ENCODE results near the gene DCAKD. TPM values are rescaled to one million over a fixed set of nuclear protein-coding genes. Genes with fewer than 3 reads are reported as not detected.
A peak's percentile ranks its signal among the peaks of the same experiment; 100 is the strongest.

DCAKD gene
- total and polyA plus RNA-seq, 8 donors = 20.5 to 50.8 (median 44.9) TPM

DNA sequence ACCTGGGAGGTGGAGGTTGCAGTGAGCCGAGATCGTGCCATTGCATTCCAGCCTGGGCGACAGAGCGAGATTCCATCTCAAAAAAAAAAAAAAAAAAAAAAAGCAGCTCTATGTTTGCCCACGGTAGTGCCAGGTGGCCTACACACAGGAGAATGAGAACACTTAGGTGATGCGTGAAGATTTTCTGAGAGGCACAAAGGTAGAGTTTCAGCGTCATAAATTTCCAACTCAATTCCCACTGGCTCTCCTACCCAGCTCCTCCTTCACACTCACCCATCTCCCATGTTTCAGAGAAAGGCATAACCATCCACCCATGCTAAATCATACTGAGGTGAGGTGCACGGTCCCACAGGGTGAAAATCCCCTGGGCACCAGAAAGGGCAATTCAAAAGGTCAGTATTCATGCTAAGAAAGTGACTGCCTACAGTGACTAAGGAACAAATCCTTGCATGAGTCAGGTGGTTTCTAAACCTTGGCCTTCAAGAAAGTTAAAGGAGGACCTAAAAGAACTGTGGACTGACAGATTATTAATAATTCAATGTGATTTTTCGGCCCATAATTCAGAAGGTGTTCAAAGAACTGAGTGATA, 4.8 kb downstream of the DCAKD start:
- DNase-seq = no peak
- no peak for ATAC-seq
- Histone ChIP-seq H3K9me3 (no peaks in the 10 kb centered on the region), H3K27ac (no peak overlapping the region), H3K4me1 (peaks cover 9 to 34% of the 10 kb centered on the region in 2 donors), H3K27me3 (no peaks in the 10 kb centered on the region), H3K4me3 (no peak overlapping the region), H3K36me3 (no peaks in the 10 kb centered on the region)
- TF ChIP-seq, protein P1, sequence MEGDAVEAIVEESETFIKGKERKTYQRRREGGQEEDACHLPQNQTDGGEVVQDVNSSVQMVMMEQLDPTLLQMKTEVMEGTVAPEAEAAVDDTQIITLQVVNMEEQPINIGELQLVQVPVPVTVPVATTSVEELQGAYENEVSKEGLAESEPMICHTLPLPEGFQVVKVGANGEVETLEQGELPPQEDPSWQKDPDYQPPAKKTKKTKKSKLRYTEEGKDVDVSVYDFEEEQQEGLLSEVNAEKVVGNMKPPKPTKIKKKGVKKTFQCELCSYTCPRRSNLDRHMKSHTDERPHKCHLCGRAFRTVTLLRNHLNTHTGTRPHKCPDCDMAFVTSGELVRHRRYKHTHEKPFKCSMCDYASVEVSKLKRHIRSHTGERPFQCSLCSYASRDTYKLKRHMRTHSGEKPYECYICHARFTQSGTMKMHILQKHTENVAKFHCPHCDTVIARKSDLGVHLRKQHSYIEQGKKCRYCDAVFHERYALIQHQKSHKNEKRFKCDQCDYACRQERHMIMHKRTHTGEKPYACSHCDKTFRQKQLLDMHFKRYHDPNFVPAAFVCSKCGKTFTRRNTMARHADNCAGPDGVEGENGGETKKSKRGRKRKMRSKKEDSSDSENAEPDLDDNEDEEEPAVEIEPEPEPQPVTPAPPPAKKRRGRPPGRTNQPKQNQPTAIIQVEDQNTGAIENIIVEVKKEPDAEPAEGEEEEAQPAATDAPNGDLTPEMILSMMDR (IDR thresholded peaks at IDR 0.05) = no peak
- intact Hi-C loops (cut with DNase I) = no loop called here

DNA sequence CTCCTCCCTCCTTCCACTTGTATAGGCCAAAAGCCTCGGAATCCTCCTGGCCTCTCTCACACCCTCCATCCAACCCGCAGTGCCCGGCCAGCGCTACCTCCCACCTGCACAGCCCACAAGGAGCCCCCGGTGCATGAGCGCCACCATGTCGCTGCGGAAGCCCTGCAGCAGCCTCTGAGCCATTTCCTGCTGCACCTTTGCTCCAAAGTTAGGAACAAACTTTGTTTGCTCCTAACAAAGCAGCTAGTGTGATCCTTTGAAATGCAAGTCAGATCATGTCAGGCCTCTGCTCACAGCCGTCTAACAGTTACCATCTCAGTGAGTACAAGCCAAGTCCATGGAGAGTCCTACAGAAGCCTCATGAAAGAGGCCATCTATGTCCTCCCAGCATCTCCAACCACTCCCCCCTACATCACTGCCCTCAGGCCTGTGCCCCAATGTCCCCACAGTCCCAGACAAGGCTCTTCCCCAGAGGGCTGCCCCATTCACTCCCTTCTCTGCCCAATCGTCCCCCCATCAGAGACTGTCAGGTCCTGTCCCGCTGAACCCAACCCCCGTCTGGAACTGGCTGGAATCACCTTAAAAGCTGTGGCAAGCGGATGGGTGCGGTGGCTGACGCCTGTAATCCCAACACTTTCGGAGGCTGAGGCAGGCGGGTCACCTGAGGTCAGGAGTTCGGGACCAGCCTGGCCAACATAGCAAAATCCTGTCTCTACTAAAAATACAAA, 7.5 kb downstream of the DCAKD start:
- Histone ChIP-seq H3K4me3 (no peak overlapping the region), H3K36me3 (no peaks in the 10 kb centered on the region), H3K27ac (no peak overlapping the region), H3K9me3 (no peaks in the 10 kb centered on the region), H3K4me1 (peaks cover 4 to 14% of the 10 kb centered on the region in 2 donors), H3K27me3 (no peaks in the 10 kb centered on the region)
- ATAC-seq (no peak), DNase-seq (no peak)
- intact Hi-C loops (cut with DNase I) = no loop called here
- TF ChIP-seq, protein P1 (IDR thresholded peaks at IDR 0.05) = no peak

DNA sequence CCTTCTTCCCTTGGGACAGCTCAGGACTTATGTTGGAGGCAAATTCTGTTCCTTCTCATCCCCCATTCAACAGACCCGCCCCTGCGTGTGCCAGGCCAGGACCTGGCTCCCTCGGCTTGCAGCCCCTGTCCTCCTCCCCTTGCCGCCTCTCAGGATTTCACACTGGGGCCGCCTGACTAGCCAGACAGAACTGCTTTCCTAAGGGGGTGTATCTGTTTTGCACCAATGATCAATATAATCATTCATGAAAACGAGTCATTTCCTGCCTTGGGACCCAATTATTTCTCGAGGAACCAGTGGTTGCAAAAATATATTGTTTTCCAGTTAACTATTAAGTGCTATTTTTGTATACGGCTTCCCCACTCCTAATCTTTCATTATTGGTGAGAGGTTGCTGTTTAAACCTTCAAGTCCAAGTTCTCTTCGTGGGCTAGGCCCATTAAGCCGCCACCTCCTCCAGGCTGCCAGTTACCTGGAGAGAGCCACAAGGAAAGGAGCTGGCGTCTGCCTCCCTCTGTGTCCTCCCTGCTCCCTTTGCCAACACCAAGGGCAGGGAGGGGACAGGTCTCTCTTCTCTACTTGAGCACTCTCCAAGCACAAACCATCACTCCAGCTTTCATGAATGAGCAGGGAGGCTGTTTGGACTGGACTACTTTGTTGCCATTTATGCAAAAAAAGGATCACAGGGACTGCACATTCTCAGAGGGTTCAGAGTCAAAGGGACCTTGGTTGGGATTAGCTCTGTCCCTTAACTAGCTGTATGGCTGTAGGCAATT, 8.9 kb downstream of the DCAKD start:
- peaks cover 6 to 8% of the 10 kb centered on the region in 2 donors for H3K4me1 ChIP-seq
- peak in 1 of 4 donors; percentile 54 for DNase-seq
- no peaks in the 10 kb centered on the region for H3K27me3 ChIP-seq
- peak; percentile 29 for ATAC-seq
- H3K27ac ChIP-seq = no peak overlapping the region
- no peak overlapping the region for H3K4me3 ChIP-seq
- intact Hi-C loops (cut with DNase I) = no loop called here
- H3K36me3 ChIP-seq = no peaks in the 10 kb centered on the region
- TF ChIP-seq, protein P1 (IDR thresholded peaks at IDR 0.05) = no peak
- H3K9me3 ChIP-seq = no peaks in the 10 kb centered on the region

DNA sequence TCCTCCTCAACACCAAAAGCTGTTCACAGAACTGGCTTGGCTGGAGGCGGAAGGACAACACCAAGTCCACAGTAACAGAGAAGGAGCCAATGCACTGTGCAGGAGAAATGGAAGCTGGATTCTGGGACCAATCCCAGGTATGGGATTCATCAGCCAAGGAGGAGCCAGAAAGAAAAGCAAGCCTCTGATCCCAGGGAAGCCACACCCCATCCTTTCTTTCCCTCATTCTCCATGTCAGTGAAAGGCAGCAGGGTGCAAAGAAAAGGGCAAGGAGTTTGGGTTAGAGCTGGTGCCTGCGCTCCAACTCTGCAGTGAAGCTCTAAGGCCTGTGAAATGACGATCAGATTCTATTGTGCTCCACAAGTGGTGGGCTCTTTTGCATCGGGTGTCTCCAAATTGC, 11.0 kb downstream of the DCAKD start:
- intact Hi-C loops (cut with DNase I) = no loop called here

More for the DNA sequence above, 11.0 kb downstream of the DCAKD start:
- H3K36me3 ChIP-seq = no peaks in the 10 kb centered on the region
- H3K27me3 ChIP-seq = no peaks in the 10 kb centered on the region
- ATAC-seq = no peak
- H3K4me1 ChIP-seq = peaks cover 6 to 8% of the 10 kb centered on the region in 2 donors
- H3K27ac ChIP-seq = no peak overlapping the region
- no peak for DNase-seq
- no peaks in the 10 kb centered on the region for H3K9me3 ChIP-seq
- TF ChIP-seq, protein P1 (IDR thresholded peaks at IDR 0.05) = no peak
- H3K4me3 ChIP-seq = no peak overlapping the region
